HepG2 (cell line): ENCODE measurements around the gene MCM3AP. TPM values are rescaled to one million over a fixed set of nuclear protein-coding genes. Genes with fewer than 3 reads are reported as not detected.

ENCODE experiments used
- ATF5 ChIP-seq: sonication (generic); formaldehyde crosslinking; IDR thresholded peaks from 2 replicates; pipeline ENCODE4 v1.4.0; 2020; ENCODE audit warnings: mild to moderate bottlenecking, low read depth, missing genetic modification reagents
- FOXO4 ChIP-seq: sonication (generic); formaldehyde crosslinking; conservative IDR thresholded peaks from 2 replicates; pipeline ENCODE4 v1.8.1; 2023; ENCODE audit warnings: missing genetic modification reagents
- GATA4 ChIP-seq: sonication (generic); IDR thresholded peaks from 2 replicates; pipeline ENCODE4 v1.6.1; 2016; ENCODE audit warnings: antibody characterized with exemption, low read depth, borderline replicate concordance
- KLF15 ChIP-seq: sonication (generic); formaldehyde crosslinking; IDR thresholded peaks from 2 replicates; pipeline ENCODE4 v1.8.1; 2023; ENCODE audit warnings: borderline replicate concordance, mild to moderate bottlenecking, inconsistent platforms, missing genetic modification reagents, mixed read lengths
- MEIS1 ChIP-seq: sonication (generic); formaldehyde crosslinking; IDR thresholded peaks from 2 replicates; pipeline ENCODE4 v1.9.0; 2021; ENCODE audit warnings: mild to moderate bottlenecking, missing genetic modification reagents, moderate library complexity, borderline replicate concordance
- NFKBIZ ChIP-seq: IDR thresholded peaks from 2 replicates; pipeline ENCODE4 v1.6.1; 2018; ENCODE audit warnings: missing genetic modification reagents, missing compliant biosample characterization
- RFX3 ChIP-seq: IDR thresholded peaks from 2 replicates; pipeline ENCODE4 v1.6.1; 2016; ENCODE audit warnings: missing biosample characterization, missing genetic modification reagents
- SCMH1 ChIP-seq: sonication (generic); formaldehyde crosslinking; IDR thresholded peaks from 2 replicates; pipeline ENCODE4 v1.9.0; 2021; ENCODE audit warnings: missing genetic modification reagents, mild to moderate bottlenecking, borderline replicate concordance
- SNAPC4 ChIP-seq: sonication (generic); formaldehyde crosslinking; IDR thresholded peaks from 2 replicates; pipeline ENCODE4 v1.4.0; 2020; ENCODE audit warnings: mild to moderate bottlenecking, missing genetic modification reagents
- SNRNP70 ChIP-seq: fragments of 200-400 bp; formaldehyde crosslinking; IDR thresholded peaks from 2 replicates; pipeline ENCODE4 v1.6.1; 2017; ENCODE audit warnings: mild to moderate bottlenecking, low read depth, low read length, moderate library complexity
- THRA ChIP-seq: sonication (generic); formaldehyde crosslinking; IDR thresholded peaks from 2 replicates; pipeline ENCODE4 v1.4.0; 2020; ENCODE audit warnings: missing genetic modification reagents, borderline replicate concordance
- U2AF2 ChIP-seq: fragments of 200-400 bp; formaldehyde crosslinking; IDR thresholded peaks from 2 replicates; pipeline ENCODE4 v1.6.1; 2017; ENCODE audit warnings: low read depth, mild to moderate bottlenecking, low read length
- ZBTB44 ChIP-seq: sonication (generic); formaldehyde crosslinking; IDR thresholded peaks from 2 replicates; pipeline ENCODE4 v1.4.0; 2020; ENCODE audit warnings: missing genetic modification reagents
- ZFX ChIP-seq: sonication (generic); formaldehyde crosslinking; IDR thresholded peaks from 2 replicates; pipeline ENCODE4 v1.4.0; 2020; ENCODE audit warnings: mild to moderate bottlenecking, low read depth, missing genetic modification reagents, moderate library complexity
- ZMAT3 ChIP-seq: sonication (generic); formaldehyde crosslinking; conservative IDR thresholded peaks from 2 replicates; pipeline ENCODE4 v1.7.0; 2021; ENCODE audit warnings: missing genetic modification reagents
- ZSCAN5A ChIP-seq: sonication (generic); formaldehyde crosslinking; IDR thresholded peaks from 2 replicates; pipeline ENCODE4 v1.8.0; 2022; ENCODE audit warnings: mild to moderate bottlenecking, missing genetic modification reagents, borderline replicate concordance
- polyA plus RNA-seq, 8 experiments: library from polyadenylated mRNA; depleted of rRNA in 3 of 8; stranded (reverse) in 7 of 8; unstranded in 1 of 8; fragments of >200 nt; fragmentation: Illumina TruSeq in 4 of 8; extraction: Trizol in 4 of 8; gene quantifications; 2 replicates each; pipeline versions ENCODE4 v1.2.1 to v1.2.3, GENCODE V29; 2011 to 2016; ENCODE audit warnings: low read depth in 4 of 8, missing spikeins in 1 of 8, mixed read lengths in 1 of 8; ENCODE audit not compliant: insufficient read depth in 1 of 8
- total RNA-seq, 5 experiments: library from RNA; depleted of rRNA; stranded (reverse); fragments of >200 nt; fragmentation: Illumina TruSeq; extraction: Trizol; gene quantifications; 2 replicates each; pipeline ENCODE4 v1.2.3, GENCODE V29; 2016; ENCODE audit warnings: low read depth in 1 of 5

MCM3AP gene
- total and polyA plus RNA-seq, 2 of the 13 experiments (the other 11 are each of a cell fraction or from before 2014, with no cell fraction given) = 27.0 to 54.7 TPM

- TF ChIP-seq SNAPC4 (CRISPR knock-in tag) (no peak), MEIS1 (CRISPR knock-in tag) (no peak), RFX3 (no peak), ZFX (CRISPR knock-in tag) (peak; percentile 48), THRA (CRISPR knock-in tag) (no peak), SNRNP70 (no peak), ATF5 (CRISPR knock-in tag) (no peak), ZMAT3 (CRISPR knock-in tag) (no peak), U2AF2 (no peak), GATA4 (no peak), SCMH1 (CRISPR knock-in tag) (no peak), ZSCAN5A (CRISPR knock-in tag) (no peak), FOXO4 (0 out of 2 replicates have a peak, but pooled peaks have one; percentile 93), ZBTB44 (CRISPR knock-in tag) (no peak), KLF15 (CRISPR knock-in tag) (peak; percentile 10; the same call in 1 of the 2 replicates), NFKBIZ (CRISPR knock-in tag) (no peak)
Observed at GRCh38 chr21:46324390-46325072, 39.1 kb upstream of the MCM3AP start (continued).
